ENCODE measurements around the gene RNF213. TPM values are rescaled to one million over a fixed set of nuclear protein-coding genes. Genes with fewer than 3 reads are reported as not detected.

The RNF213 gene
- total RNA-seq = 59.0 TPM

DNA sequence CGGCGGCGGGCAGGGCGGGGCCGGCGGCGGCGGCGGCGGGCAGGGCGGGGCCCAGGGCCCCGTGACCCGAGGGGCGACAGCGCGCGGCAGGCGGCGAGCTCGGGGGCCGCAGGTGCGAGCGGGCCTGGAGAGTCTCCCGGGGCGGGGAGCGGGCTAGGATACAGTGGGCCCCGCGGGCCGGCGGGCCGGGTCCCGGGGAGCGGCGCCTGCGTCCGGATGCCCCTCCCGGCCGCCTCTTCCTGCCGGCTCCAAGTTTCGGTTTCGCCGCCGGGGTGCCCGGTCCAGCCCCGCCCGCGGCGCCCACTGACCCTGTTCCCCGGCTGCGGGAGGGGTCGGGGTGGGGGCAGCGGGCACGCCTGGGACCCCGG, at the start of gene RNF213:
Gene RNF213 (plus strand): TSS at position 62 of the 368 bp plus-strand sequence. CDS start 2,830 bp downstream, outside the sequence.
- DNase-seq = no peak

DNA sequence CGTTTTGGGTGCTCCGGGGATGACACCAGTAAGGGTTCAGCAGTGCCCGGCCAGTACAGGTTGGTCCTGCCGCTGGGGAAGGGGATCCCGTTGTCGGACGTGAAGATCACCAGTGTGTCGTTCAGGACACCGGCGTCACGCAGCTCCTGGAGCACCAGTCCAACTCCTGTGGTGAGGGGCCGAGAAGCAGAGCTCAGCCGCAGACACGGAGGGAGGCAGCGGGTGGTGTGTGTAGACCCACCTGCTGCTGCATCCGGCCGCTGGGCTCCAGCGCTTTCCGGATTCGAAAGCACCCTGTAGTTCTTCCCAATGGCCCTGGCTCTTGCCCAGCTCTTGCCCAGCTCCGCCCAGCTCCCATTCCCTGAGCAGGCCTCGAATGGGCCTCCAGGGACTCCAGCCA, 48.5 kb upstream of the RNF213 start:
- DNase-seq = no peak

DNA sequence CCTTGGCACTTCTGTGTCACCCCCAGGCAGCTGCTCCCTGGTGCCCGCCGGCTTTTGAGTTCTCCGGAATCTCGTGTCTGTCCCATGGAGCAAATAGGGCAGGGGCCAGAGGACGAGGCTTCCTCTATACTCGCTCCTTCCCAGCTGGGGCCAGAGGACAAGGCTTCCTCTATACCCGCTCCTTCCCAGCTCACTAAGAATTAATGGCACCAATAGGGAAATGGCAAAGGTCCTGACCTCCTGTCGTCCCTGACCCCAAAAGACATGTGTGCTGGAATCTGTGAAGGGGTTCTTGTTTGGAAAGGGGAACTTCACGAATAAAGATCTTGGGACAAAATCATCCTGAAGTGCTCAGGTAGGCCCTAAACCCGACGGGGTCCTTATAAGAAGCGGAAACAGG, 48.1 kb upstream of the RNF213 start:
- no peak for DNase-seq

DNA sequence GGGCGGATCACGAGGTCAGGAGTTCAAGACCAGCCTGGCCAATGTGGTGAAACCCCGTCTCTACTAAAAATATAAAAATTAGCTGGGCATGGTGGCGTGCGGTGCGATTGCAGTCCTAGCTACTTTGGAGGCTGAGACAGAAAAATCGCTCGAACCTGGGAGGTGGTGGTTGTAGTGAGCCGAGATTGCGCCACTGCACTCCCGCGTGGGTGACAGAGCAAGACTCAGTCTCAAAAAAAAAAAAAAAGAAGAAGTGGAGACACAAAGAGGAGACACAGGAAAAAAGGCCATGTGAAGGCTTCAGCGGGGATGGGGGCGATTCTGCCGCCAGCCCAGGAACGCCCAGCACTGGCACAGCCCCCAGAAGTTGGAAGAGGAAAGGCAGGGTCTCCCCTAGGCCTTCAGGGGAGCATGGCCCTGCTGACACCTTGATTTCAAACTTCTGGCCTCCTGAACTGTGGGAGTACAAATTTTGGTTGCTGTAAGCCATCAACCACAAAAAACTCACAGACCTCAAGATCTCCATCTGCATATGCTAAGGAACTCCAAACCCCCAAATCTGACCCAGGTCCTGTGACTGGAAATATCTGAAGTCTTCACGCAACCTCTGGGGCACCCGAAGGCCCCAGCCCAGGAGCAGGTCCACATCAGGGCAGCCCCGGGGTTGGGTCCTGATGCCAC, 47.5 kb upstream of the RNF213 start:
- DNase-seq = no peak

DNA sequence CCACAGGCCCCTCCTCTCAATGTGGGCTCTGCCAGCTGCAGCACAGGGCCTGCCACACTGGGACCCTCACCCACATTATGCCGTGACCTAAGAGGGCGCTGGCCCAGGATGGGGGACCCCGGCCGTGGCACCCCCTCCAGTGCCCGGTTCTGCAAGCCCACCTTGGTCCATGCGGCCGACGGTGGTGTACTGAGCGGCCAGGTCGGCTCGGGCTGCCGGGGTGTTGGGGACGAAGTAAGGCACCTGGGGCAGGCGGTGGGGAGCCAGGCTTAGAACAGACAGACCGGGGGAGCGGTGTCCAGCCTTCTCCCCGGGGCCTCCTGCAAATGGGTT, 47.0 kb upstream of the RNF213 start:
- DNase-seq = no peak

DNA sequence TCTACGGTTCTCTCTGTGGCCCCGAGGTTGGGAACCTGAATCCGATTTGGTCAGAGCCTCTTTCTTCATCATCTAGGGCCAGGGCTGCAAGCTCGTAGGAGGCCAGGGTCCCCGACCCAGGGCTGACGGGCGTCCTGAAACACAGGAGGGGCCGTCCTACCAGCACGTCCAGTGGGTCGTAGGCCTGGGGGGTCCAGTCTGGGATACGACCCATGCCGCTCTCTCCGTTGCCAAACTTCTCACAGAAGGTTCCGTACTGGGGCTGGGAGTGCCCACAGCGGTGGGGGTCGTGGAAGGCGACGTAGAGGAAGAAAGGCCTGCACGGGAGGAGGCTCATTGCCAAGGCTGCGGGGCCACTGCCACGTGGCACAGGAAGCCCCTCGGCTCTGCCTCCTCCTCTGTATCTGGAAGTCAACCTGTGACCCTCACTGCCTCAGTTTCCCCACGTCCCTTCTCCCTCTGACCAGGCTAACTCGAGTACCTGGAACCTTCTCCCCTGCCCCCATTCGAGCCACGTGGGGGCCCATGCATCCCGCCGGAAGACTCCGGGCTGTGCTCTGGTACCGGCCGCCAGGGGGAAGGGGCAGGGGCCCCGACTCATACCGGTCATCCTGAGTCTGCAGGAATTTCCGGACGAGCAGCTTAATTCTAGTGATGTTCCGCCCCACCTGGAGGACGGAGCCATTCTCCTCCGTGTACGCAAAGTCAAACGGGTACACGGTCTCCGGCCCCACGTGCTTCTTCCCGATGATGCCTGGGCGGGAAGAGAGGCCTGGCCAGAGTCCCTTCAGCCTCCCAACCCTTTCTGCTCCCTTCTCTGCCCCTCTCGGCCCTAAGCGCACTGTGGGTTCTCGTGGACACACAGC, 46.4 kb upstream of the RNF213 start:
- no peak for DNase-seq

DNA sequence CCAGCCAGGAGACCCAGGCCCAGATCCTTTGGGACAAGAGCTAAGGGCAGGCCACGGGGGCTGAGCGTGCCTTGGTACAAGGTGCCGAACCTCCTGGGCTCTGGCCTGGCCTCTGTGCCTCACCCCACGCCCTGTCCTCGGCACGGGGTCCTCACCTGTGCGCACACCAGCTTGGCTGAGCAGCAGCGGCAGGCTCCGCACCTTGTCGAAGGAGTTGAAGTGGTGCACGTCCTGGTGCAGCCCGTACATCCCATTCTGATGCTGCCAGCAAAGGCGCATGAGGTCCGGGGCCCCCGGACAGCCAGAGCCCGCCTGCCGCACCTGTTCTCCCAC, 45.8 kb upstream of the RNF213 start:
- no peak for DNase-seq

DNA sequence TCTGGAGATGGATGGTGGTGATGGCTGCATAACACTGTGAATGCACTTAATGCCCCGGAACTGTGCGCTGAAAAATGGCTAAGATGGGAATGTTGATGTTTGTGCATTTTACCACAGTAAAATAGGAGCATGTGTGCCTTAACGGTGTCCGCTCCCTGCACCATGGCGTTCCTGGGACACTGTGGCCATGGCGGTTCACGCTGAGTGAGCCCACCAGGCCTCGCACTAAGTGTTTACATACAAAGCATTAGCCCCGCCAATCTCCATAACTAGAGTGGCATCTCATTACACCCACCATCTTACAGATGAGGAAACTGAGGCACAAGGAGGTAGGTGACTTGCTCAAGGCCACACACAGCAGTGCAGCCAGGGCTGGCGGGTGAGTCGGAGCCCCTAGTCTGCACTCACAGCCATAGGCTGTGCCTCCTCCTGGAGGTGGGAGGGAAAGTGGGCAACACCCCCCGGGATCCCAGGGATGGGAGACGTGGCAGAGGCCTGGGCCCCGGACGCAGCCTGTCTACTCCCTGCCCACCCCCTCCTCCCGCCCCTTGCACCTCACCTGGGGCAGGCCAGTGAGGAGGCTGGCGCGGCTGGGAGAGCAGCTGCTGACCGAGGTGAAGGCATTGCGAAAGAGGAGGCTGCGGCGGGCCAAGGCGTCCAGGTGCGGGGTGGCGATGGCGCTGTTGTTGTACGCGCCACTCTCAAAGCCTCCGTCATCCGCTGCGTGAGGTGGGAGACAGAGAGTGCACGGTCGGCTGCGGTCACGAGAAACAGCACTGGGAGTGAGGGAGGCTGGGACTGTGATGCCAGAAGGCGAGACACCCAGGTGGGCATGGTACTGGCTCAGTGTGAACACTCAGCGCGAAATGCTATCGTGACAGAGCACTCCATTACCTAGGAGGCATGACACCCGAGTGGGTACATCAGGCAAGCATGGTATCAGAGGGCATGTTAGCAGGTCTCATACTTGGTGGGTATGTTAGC, 43.9 kb upstream of the RNF213 start:
- DNase-seq = no peak

DNA sequence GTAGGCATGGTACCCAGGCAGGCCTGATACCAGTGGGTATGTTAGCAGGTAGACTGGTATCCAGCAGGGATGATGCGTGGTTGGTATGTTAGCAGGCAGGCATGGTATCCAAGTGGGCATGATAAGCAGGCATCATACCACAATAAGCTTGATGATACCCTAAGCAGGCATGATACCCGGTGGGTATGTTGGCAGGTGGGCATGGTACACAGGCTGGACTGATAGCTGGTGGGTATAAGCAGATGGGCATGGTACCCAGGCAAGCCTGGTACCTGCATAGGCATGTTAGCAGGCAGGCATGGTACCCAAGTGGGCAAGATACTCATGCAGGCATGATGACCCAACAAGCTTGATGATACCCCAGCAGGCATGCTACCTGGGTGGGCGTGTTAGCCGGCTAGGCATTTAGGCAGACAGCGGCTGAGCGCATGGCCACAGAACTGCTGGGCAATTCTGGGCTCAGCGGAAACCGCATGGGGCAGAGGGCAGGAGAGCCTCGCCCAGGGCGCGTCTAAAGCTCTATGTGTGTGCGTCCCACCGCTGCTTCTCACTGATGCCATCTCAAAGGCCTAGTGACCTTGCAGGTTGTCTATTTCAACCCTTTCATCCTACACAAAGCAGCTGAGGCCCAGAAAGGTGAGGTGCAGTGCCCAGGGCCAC, 42.8 kb upstream of the RNF213 start:
- no peak for DNase-seq

DNA sequence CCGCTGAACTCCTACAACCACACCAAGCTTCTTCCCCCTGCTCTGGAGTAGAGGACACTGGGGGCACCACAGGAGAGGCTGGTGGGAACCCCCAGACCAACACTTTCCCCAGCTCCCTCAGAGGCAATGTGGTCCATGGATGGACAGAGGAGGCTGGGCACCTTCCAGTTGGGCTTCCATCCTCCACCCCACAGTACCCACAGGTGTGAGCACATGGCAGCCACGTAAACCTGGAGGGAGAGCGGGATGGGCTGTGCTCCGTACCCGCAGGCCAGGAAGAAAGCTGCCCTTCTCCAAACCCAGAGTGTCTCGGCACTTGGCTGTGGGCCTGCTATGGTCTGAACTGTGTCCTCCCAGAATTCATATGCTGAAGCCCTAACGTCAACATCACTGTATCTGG, 42.3 kb upstream of the RNF213 start:
- DNase-seq = no peak

DNA sequence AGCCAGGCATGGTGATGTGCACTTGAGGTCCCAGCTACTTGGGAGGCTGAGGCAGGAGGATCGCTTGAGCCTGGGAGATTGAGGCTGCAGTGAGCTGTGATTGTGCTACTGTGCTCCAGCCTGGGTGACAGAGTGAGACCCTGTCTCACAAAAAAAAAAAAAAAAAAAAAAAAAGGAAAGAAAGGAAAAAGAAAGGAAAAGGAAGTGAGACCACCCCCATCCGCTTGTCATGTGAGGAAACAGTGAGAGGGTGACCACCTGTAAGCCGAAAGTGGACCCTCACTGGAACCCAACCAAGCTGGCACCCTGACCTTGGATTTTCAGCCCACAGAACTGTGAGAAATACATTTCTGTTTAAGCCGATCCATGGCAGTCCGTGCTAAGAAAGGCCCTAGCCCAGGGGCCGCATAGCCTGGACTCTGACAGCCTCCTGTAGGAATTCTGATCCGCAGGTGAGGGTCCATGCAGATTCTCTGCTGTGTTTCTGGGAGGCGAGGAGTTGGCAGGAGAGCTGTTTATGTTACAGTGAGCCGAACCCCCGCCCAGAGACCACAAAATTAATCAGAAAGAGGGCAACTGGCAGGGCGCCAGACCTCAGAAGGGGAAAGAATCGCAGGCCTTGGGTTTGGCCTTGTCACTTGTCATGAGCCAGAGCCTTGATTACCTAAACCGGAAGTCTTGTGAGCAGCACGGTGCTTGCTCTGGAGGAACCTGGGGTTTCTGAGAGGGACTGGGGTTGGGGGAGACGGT, 41.5 kb upstream of the RNF213 start:
- no peak for DNase-seq

DNA sequence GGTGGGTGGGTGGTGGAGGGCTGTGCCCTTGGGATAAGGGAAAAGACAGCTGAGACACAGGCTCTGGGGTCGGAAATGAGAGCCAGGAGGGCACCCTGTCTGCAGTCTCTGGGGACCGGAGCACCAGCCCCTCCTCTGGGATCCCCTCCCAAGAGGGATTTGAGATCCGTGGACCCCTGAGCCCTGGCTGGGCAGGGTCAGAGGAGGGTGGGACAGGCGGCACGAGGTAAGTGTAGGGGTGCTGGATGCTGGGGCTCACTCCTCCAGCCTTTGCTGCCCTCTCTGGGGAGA, 40.9 kb upstream of the RNF213 start:
- no peak for DNase-seq

DNA sequence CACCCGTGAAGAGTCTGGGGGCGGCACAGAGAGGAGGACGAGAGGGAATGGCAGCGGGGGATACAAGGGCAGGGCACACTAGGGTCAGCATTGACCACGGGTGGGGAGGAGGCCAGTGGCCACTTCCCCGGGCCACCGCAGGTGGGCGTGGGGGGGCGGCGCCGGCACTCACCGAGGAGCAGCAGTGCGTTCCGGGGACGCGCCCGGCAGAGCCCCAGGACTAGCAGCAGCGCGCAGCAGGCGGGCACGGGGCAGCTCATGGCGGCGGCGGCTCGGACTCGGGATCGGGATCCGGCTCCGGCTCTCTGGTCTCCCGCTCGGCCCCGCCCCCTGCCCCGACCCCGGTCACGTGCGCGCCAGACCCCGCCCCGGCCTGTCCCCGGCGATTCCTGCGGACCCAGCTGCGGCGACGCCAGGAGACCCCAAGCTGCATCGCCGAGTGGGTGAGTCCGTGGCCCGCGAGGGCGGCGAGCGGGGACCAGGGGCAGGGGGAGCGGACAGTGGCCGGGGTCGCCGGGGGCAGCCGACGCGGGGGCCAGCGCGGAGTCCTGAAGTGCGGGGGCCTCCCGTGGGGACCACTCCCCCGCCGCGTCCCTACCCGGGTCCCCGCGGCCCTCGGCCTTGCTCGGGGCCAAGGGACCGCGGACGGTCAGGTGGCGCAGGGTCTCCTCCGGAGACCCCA, 40.5 kb upstream of the RNF213 start, which contains the start of the genes SGSH and SLC26A11:
Gene SGSH (minus strand): TSS at position 280 of the 682 bp plus-strand sequence. CDS start 20 bp downstream, at position 260.
Gene SLC26A11 (plus strand): TSS at position 374 of the 682 bp plus-strand sequence. CDS start 1,134 bp downstream, outside the sequence.
- DNase-seq = no peak

DNA sequence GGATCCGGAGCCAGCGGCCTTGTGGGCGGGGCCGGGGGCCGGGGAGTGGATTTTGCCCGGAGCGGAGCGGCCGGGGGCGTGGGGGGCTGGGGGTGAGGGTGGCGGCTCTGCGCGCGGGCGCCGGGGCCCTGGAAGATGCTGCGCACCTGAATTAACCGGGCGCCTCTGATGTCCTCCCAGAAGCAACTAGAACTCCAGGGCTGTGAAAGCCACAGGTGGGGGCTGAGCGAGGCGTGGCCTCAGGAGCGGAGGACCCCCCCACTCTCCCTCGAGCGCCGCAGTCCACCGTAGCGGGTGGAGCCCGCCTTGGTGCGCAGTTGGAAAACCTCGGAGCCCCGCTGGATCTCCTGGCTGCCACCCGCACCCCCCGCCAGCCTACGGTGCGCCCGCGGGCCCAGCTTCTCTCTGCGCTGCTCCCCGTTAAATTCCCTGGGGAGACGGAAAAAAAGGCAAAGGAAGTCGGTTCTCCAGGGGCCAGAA, 39.9 kb upstream of the RNF213 start:
- no peak for DNase-seq

DNA sequence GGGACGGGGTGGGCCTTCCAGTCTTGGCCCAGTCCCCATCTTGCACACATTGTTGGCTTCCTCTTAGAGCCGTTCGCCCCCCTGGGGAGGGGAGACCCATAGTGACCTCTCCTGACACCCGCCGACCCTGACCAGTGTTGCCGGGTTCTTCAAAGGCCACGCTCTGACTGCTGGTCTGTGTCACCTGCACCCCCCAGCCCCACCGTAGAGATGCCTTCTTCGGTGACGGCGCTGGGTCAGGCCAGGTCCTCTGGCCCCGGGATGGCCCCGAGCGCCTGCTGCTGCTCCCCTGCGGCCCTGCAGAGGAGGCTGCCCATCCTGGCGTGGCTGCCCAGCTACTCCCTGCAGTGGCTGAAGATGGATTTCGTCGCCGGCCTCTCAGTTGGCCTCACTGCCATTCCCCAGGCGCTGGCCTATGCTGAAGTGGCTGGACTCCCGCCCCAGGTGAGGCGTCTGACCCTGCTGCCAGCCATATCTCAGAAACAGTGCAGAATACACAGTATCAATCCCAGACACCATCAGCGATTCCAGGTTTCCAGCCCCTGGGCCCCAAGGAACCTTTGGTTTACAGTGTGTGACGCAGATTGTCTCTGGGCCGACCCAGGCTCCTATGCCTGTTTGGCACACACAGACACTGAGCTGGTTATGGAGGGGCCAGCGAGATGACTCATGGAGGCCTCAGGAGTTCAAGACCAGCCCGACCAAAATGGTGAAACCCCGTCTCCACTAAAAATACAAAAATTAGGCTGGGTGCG, 39.1 kb upstream of the RNF213 start:
- no peak for DNase-seq

DNA sequence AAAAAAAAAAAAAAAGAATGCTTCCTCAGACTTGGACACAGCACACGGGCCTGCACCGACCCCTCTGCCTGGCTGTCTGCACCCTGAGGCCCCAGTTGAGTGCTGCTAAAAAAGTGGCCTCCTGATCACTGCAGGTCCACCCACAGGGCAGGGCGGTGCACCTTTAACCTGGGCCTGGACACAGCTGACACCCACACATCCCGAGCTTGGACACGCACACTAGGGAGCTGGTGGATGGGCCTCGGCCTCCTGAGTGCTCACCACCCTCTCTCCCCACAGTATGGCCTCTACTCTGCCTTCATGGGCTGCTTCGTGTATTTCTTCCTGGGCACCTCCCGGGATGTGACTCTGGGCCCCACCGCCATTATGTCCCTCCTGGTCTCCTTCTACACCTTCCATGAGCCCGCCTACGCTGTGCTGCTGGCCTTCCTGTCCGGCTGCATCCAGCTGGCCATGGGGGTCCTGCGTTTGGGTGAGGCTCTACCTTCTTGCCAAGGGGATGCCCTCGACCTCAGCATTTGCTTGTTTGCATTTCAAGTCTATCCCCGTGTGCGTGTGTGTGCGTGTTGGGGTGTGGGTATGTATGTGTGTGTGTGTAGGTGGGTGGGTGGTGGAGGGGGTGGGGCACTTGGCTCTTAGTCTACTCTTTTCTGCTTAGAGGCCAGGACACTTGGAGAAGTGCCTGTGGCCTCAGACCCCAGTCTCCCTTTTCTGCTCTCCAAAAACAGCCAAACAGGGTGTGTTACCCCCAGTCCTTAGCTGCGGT, 38.1 kb upstream of the RNF213 start:
- DNase-seq = no peak

DNA sequence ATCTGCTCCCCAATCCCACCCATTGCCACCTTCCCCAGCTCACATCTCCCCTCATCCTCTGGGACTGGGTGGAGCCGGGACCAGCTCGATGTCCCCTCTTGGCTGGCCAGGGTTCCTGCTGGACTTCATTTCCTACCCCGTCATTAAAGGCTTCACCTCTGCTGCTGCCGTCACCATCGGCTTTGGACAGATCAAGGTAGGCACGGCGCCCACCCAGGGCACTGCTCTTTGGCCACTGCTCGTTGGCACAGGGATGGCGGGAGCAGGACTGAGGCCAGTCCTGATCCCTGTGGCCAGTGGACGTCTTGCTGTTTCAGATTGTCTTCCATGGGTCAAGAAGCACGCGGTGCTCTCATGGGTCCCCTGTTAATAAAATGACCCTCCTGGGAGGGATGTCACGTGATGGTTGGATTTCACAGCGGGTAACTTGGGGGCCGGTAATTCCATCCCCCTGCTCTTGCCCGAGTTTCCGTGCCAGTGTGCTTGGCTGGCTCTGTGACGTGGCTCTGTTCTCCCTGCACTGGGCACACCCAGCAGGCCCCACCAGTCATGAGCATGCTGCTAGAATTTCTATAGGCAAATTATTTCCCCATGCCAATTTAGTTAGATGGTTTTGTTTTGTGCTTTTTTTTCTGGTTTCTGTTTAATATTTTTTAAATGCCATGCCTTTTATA, 37.4 kb upstream of the RNF213 start:
- DNase-seq = no peak

DNA sequence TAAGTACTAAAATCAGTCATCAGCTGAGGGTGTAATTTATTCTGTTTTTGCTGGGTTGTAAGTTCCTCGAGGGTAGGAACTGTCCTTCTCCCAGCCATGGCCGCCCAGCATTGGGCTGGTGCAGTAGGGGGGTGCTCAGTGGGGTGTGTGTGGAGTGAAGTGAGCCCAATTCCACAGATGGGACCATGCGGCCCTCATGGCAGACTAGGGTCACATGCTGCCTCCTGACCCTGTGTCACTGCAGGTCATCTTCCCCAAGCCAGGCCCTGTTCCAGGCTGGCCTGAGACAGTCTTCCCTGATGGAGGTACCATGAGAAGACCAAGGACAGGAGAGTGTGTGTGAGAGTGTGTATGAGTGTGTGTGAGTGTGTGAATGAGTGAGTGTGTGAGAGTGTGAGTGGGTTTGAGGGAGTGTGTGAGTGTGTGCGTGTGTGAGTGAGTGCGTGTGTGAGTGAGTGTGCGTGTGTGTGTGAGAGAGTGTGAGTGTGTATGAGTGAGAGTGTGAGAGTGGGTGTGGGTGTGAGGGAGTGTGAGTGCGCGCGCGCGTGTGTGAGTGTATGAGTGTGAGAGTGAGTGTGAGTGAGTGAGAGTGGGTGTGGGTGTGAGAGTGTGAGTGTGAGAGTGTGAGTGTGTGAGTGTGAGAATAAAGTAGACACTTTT, 36.7 kb upstream of the RNF213 start:
- no peak for DNase-seq
